ENCODE results near the gene NAB1. TPM values are rescaled to one million over a fixed set of nuclear protein-coding genes. Genes with fewer than 3 reads are reported as not detected.

Gene NAB1
- polyA plus RNA-seq, 3 donors, result 57.2 to 67.9 (median 62.0) TPM

DNA sequence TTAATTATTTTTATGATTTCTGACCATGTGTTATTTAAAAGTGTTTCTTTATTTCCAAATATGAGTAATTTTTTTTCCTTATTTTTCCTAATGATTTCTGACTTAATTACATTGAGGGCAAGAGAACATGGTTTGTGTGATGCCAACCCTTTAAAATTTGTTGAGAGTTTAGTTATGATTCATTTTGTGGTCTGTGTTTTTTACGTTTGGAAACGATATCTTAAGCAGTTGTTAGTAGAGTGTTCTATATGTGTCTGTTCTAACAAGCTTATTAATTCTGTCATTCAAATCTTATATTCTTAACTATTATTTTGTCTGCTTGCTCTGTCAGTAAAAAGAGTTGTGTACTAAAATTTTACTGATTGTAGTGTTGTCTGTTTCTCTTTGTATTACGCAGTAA lies 15.0 kb downstream of the NAB1 start:
- DNase-seq, result no peak

DNA sequence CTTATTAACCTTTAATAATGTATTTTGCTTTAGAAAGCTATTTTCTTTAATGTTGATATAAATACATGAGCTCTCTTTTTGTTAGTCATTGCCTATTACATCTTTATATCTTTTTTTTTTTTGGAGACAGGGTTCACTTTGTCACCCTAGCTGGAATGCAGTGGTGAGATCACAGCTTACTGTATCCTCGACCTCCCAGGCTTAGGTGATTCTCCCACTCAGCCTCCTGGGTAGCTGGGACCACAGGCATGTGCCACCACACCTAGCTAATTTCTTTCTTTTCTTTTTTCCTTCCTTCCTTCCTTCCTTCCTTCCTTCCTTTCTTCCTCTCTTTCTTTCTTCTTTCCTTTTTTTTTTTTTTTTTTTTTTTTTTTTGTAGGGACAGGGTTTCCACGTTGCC lies 15.4 kb downstream of the NAB1 start:
- no peak for DNase-seq

DNA sequence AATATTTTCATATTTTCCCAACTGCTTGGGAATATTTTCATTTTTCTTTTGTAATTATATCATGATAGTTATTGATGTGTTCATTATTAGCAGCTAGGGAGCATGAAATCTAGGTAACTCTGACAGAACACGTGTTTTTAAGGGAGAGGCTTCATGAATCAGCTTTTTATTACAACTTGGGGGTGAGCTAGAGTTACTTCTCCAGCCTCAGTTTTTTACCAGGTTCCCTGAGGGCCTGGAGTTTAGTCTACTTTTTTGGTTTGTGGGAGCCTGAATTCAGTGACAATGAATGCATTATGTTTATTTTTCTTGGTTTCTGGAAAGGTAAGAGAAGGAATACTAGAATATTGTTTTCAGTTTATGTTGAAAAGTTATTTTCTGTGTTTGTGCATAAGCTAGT lies 18.0 kb downstream of the NAB1 start:
- no peak for DNase-seq

DNA sequence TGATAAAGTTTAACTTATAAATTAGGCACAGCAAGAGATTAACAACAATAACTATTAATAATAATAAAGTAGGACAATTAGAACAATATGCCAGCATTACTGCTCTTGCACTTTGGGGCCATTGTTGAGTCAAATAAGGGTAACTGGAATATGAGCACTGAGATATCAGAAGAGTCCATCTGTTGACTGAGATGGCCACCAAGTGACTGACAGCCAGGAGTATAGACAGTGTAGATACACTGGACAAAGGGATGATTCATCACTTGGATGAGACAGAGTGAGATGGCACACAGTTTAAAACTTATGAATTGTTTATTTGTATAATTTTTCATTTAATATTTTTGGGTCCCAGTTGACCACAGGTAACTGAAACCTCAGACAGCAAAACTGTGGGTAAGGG lies 20.0 kb downstream of the NAB1 start:
- DNase-seq, result no peak

DNA sequence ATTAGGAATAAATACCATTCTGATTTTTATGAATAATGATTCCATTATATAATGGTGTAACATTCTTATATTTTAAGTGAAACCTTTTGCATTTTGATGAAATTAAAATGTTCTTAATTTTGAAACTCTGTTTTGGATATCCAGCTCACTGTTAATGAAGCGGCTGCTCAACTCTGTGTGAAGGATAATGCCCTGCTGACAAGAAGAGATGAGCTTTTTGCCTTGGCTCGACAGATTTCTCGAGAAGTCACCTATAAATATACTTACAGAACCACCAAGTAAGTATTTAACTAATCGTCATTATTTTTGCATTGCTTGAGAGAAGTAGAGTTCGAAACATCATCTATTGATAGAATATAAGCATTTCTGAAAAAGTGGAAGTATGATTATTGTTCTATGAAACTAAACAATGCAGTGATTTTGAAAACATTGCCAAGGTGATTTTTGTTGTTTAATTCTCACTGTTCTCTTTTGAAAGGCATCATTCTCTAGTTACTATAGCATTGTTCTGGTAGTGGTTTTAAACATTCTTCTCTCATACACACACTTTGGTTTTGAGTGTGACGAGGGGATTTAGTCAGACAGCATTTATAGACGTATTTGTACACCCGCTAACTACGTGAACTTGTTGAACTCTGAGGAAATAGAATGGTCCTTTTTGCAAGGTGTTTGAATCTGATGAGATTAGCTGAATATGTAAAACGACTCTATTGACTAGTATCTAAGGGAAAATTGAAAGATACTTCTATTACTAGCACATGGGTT lies 21.5 kb downstream of the NAB1 start:
- no peak for DNase-seq

DNA sequence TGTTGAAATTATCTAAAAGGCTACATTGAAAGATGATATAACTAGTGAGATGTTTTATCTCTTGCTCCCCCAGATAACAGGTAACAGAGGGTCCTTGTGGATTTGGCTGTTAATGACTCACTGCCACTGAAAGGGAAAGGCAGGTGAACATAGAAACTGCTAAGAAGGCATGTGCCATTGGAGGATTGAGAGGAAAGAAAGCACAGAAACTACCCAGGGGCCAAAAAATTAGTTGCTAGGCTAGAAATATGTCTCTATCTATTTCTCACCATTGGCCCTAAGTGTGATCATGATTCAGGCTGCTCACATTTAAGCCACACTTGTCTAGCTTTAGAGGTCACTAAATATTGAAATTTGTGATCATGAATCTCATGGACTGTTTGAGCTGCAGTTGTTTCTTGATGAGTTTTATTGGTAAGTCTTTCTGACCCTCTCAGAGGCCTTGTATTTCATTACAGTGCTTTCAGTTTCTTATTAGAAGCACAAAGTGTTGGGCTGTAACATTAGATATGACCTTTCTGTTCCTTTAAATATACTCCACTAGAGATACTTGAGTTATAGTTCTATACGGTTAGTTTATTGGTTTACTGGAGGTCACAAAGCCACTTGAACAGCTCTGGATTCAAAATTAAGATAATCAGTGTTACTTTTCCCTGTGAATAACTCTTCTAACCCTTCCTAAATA lies 26.2 kb downstream of the NAB1 start:
- DNase-seq, result no peak

DNA sequence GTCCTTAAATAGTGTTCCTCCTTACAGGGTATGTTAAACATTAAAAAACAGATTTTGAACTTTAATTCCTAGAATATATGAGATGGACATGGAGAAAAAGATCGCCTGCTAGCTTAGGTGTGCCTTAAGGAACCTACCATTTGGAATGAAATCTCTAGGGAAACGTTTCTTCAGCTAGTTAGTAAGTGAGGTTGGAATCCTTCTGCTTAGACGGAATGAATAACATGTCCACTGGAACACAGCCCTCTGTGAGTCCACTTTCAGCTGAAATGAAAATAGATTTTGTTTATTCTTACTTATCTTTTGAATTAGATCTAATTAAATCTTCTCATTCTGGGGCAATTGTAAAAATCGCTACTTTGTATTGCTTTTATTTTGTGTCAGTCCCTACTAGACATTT lies 28.4 kb downstream of the NAB1 start:
- DNase-seq, result no peak

DNA sequence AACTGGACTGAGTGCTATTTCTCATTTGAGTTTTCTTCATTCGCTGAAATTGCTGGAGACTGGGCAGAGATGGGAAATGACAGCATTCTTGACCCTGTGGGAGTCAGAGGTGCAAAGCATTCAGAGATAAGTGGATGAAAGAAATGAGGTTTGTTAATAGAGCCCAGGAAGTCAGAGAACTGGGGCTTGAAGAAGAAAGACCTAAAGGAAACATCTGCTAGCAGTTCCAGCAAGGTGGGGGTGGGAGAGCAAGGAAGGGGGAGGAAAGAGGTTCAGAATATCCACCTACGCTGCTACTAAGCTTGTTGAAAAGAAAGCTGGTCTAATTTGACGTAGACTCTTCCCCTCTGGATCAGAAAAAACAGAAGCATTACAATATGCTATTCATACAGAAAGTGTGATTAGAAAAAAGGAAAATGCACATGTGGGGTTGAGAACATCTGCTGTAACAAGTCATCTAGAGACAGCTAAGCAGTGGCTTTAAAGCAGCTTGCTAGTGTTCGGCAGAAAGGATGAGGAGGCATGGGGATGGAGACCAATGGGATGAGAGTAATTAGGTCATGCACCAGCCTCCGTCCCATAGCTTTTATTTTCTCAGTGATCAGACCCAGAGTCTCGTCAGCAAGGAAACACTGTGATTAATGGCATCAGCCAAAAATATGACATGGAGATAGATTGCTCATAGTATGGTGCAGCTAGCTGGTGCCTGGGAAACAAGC lies 29.7 kb downstream of the NAB1 start:
- no peak for DNase-seq

DNA sequence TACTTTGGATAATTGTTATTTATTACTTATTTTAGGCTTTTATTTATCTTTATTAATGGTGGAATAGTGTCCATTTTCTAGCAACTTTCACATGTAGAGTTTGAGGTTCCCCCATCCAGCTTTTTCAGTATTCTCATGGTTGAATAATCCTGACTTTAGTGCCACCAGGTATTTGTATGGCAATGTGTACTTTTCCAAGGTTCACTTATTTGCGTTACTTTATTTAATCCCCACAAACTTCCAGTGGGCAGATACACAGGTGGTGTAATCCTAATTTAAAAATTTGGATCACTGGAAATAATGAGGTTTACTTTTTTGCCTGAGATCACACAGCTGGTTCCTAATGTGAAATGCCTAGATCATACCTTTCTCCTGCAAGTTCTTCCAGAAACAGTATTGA lies 30.5 kb downstream of the NAB1 start:
- no peak for DNase-seq

DNA sequence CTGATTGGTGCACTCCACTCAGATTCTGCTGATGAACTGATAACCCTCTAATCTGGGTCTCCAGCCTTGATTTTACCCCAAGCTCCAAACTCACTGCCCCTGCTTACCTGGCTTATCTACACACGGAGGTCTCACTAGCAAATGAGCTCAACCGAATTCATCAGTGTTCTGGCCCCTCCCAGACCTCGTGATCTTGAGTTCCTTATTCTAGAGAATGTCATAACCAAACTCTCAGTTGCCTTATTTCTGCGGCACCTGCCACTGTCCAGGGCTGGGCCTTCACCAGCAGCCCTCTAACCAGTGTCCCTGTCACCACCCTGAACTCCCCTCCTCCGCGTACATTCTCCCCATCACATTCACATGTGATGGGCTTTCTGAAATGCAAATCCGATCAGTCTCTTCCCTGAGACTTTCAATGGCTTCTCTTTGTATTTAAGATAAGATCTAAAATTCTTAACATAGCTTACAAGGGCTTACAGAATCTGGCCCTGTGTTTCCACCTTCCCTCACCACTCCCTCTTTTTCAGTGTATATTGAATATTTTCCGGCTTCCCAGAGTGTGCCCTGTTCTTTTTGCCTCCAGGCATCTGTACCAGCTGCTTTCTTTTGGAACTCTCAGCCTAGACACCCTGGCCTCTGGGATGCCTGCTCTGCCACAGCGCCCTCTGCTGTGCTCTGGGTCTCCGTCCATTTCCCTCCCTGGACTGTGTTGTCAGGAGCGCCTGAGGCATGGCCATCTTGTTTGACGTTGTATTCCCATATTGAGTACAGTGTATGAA lies 31.1 kb downstream of the NAB1 start:
- no peak for DNase-seq

DNA sequence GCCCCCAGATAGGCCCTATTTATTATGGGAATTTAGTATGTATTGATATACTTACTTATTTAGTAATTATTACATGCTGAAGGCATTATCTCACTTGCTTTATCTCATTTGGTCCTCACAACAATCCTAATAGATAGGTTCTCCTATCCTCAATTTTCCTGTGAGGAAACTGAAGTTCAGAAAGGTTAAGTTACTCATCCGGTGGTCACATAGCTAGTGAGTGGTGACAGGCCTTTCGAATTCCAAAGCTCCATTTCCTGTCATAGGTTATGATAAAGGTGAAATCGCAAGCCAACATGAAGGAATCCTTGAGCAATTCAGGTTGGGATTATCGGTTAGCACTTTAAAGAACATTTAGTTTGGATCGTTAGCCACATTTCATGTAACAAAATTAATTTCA lies 33.3 kb downstream of the NAB1 start:
- no peak for DNase-seq

DNA sequence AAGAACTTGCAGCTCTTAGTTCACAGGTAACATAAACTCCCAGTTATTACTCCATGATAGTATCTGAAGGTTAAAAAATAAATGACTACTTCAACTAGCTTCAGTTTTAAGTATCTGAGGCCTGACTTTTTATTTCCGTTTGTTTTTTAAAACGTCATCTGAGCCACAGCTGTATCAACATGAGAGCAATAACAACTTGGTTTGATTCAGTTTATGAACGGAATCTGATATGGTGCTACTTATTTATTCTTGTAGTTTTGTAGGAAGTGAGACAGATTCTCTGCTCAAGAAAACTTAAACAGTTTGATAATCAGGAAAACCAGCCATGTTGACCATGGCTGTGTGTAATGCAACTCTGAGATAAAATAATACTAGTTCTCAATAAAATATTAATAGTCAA lies 34.9 kb downstream of the NAB1 start:
- DNase-seq, result peak; percentile 36

DNA sequence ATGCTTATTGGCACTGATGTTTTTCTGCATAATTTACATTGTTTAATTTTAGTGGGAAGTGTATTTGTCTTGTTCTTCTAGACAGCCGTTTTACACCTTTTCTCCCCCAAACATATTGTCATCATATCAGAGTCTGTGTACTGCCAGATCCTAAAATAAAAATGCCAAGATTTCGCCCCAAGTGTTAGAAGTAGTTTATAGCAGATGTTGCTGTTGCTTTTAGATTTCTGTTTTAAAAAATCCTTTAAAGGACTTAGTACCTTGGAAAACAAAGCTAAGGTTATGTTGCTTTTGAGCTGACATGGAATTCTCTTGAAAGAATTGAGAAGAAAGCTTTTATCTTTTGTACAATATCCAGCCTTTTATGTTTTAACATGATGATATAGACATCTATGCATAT lies 36.0 kb downstream of the NAB1 start:
- no peak for DNase-seq

DNA sequence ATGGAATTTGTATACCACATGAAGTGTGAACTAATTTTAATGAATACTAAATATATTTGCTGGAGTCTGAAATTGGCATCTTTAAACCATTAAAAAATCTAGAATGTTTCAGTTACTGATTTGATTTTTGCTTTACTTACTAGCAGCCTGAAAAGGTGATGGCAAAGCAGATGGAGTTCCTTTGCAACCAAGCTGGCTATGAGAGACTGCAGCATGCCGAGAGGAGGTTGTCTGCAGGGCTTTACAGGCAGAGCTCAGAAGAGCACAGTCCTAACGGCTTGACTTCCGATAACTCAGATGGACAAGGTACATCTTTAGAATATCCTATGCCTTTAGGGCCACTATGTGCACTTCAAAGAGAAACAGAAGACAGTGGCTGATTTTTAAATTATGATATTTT lies 36.5 kb downstream of the NAB1 start:
- DNase-seq, result no peak

DNA sequence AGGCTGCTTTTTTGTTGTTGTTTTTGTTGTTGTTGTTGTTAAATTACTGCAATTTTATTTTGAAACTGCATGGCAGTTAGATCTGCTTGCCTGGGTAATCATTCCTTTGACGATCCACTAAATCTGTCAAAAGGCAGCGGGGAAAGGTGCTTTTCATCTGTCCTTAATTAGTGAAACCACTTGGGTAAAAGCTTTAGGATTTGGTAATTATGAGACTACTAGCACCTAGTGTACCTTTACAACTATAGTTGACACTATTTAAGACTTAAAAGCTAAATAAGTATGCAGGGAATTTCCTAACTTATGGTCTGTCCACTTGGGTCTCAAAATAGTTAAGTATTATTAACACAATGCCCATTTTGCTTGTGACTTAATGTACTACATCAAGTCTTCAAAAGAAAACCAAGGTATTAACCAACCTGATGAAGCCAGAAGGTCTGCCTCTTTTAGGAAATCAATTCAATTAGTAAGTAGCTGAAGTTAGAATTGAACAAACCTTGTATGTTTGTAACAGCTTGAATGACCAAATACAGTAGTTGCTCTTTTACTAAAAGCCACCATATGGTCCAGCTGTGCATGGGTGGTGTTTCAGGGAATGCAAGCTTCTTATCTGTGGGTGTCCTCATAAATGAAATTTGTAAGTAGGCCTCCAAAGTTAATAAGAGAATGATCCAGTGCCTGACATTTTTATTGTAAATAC lies 44.8 kb downstream of the NAB1 start:
- no peak for DNase-seq

DNA sequence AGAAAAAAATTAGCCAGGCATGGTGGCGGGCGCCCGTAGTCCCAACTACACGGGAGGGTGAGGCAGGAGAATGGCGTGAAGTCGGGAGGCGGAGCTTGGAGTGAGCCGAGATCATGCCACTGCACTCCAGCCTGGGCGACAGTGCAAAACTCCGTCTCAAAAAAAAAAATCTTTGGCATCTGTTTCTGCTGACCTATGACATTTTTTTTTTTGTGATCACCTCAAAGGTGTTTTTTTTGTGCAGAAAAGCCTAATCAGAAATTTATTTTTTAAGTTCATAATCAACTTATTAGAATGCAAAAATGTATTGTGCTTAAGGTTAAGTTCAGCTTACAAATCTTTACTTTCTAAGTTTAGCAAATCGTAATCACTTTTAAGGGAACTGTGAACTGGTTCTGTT lies 45.6 kb downstream of the NAB1 start:
- DNase-seq, result no peak

DNA sequence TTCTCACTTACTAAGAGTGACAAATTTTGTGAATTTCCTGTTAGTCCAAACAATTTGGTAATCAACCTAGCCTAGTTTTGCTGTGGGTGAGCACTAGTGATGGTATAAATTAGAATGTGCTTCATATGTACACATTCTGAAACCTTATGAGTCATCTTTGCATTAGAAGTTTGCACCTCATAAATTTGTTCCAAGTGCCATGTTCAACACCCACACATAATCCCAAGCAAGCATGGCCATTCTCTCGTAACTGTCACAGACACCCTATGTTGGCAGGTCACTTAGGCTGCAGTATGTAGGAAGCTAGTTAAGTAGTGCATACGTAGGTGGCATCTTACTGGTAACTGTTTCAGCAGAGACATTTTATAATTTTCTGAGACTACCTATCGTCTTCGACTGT lies 46.9 kb downstream of the NAB1 start:
- DNase-seq, result no peak

DNA sequence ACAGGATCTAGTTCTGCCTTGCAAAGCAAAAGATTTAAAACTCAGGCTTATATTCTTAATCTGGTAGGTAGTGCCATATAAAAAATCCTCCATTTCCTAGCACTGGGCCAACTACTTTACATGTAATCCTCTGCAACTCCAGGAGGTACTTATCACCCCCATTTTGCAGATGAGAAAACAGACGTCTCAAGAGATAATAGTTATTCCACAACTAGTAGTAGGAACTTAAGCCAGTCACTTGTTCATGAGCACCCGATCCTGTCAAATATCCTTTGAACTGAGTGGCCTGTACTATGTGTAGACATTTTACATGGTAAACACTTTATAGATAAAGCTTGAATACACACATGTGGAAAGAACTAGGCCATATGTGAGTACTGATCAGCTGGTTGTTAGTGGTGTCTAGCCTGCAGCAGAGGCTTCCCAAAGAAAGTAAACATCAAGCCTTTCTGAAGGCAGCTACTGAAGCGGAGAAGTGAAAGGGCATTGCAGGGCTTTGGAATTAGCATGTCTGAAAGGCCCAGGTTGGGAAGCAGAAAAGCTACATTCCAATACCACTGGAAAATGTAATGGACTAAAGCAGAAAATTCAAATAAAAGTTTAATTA lies 48.0 kb downstream of the NAB1 start:
- peak; percentile 52 for DNase-seq

DNA sequence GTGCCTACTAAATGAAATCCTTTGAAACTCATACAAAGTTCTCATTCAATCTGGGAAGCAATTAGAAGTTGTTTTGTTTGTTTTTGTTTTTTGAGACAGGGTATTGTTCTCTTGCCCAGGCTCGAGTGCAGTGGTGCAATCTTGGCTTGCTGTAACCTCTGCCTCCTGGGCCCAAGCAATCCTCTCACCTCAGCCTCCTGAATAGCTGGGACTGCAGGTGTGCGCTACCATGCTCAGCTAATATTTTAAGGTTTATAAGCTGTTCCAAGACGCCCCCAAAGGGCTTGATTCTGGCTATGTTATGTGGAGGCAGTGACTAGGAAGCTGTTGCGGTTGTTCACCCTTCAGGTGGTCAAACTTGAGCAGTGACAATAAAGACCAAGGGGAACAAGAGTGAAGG lies 48.5 kb downstream of the NAB1 start:
- no peak for DNase-seq

DNA sequence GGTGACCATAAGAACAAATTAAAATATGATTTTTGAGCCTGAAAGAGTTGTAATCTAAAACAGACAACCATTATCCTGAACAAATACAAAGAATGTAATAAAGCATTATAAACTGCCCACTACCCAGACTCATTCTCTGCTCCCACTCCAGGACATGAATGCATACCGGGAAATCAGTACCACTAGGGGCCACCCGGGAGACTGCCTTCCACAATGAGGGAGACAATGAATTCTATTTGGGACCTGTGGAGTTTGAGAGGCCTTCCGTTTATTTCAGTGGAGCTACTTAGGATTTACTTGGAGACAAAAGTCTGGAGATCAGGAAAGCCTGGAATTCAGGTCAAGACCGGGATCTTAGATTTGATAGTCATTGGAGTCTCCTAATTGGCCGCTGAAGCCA lies 50.0 kb downstream of the NAB1 start:
- no peak for DNase-seq

DNA sequence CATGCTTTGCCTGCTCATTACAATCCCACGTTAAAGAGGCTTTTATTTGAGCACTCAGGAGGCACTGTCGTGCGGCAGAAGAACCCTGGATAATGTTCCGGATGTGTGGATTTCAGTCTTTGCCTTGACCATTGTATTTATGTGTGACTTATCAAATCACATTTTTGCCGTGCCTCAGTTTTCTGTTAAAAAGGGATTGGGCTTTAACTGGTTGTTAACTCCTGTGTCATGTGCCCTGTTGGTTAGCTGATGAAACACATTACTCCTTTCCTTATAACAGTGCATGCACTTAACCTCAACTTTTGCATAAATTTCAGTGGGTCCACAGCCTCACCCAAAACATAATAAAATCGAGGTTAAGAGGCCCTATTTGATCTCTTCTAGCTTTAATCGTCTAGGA lies 52.7 kb downstream of the NAB1 start:
- no peak for DNase-seq

All from renal pelvis (tissue), 4 donors.